ENCODE measurements around the gene CCDC6. TPM values are rescaled to one million over a fixed set of nuclear protein-coding genes. Genes with fewer than 3 reads are reported as not detected.

The CCDC6 gene
- total and polyA plus RNA-seq, 2 of the 4 experiments (the other 2 are of a cell fraction): 21.8 to 30.8 TPM

DNA sequence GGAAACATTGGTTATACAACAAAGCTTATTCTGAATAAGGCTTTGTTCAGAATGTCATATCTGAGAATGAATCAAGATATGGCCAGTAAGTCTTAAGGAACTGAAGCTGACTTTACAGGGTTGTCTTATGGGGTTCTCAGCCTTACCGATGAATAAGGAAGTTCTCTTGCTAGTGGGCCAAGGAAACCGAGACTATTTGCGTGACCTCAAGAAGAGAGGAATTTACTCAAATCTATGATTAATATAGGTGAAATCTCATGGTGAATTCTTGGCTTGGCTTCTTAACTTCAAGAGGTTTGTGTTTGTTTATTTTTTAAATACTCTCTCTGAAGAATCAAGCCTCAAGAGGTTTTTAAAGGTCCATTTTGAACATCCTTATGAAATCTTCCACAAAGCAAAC, 148.4 kb downstream of the CCDC6 start:
- no peak overlapping the region for H3K4me3 ChIP-seq (ENCODE audit: insufficient read depth, low read depth, low read length)
- no peak overlapping the region for H3K14ac ChIP-seq (replicated peaks; ENCODE audit: low read depth, low read length)
- intact Hi-C loops (cut with micrococcal nuclease): no loop called here
- BruUV-seq (replicated peaks): no TSS peak
- no peak overlapping the region for H3K23ac ChIP-seq (ENCODE audit: low read depth, low read length)
- WGBS, 2 experiments (ENCODE audit: extremely low coverage in 2 of 2, insufficient read length in 1 of 2): no CpG with 5 or more reads among the region's 3 CpGs
- DNase-seq (peak; percentile 77), ATAC-seq (ENCODE audit: low read depth) (peak; percentile 78)
- H4K91ac ChIP-seq (ENCODE audit: insufficient read depth, low read depth, low read length): no peak overlapping the region
- no peak overlapping the region for H3K56ac ChIP-seq (ENCODE audit: extremely low read depth, insufficient read depth, low read length)
- peak overlapping the region; percentile 26; the same call in 1 of the 2 replicates for H3K18ac ChIP-seq (ENCODE audit: low read depth, low read length)
- no peak overlapping the region for H2BK20ac ChIP-seq (ENCODE audit: low read depth, low read length)
- H3K4ac ChIP-seq (ENCODE audit: low read depth, low read length): no peak overlapping the region
- H3K9me3 ChIP-seq (ENCODE audit: control insufficient read depth, insufficient read depth, low read length): no peaks in the 10 kb centered on the region
- no peak overlapping the region for H2AK9ac ChIP-seq (replicated peaks; ENCODE audit: low read depth, low read length, poor library complexity)
- no peak overlapping the region for H4K8ac ChIP-seq (ENCODE audit: low read depth in 2 of 2, low read length in 2 of 2)
- H3K79me1 ChIP-seq (ENCODE audit: low read depth in 1 of 2, low read length in 2 of 2): no peaks in the 10 kb centered on the region
- in situ Hi-C loops (cut with MboI; ENCODE audit: low sequenced_read_pairs): no loop called here
- H3K9ac ChIP-seq (ENCODE audit: low read depth, low read length): no peak overlapping the region
- no peak overlapping the region for H2BK120ac ChIP-seq (ENCODE audit: low read depth, low read length)
- H3K4me1 ChIP-seq (ENCODE audit: control insufficient read depth, insufficient read depth, low read length): peaks cover 2% of the 10 kb centered on the region; the same call in 1 of the 2 replicates
- H3K27me3 ChIP-seq (ENCODE audit: control insufficient read depth, insufficient read depth, low read length): no peaks in the 10 kb centered on the region; the same call in 1 of the 2 replicates
- no peaks in the 10 kb centered on the region for H4K20me1 ChIP-seq (ENCODE audit: insufficient read depth, low read length)
- H2AFZ ChIP-seq (replicated peaks; ENCODE audit: low read length, poor library complexity): no peak overlapping the region
- TF ChIP-seq, protein P1, sequence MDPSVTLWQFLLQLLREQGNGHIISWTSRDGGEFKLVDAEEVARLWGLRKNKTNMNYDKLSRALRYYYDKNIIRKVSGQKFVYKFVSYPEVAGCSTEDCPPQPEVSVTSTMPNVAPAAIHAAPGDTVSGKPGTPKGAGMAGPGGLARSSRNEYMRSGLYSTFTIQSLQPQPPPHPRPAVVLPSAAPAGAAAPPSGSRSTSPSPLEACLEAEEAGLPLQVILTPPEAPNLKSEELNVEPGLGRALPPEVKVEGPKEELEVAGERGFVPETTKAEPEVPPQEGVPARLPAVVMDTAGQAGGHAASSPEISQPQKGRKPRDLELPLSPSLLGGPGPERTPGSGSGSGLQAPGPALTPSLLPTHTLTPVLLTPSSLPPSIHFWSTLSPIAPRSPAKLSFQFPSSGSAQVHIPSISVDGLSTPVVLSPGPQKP (IDR thresholded peaks at IDR 0.05; ENCODE audit: borderline replicate concordance, low read depth, low read length): no peak
- TF ChIP-seq RCOR1 (IDR thresholded peaks at IDR 0.05; ENCODE audit: insufficient replicate concordance, low read length): no peak
- no peak for TF ChIP-seq BHLHE40 (IDR thresholded peaks at IDR 0.05; ENCODE audit: low read depth, low read length)
- no peak for TF ChIP-seq MAFK (IDR thresholded peaks at IDR 0.05; ENCODE audit: low read depth, low read length)
- TF ChIP-seq MXI1 (IDR thresholded peaks at IDR 0.05; ENCODE audit: borderline replicate concordance, low read depth, low read length): no peak
- no peak for TF ChIP-seq FOS (IDR thresholded peaks at IDR 0.05; ENCODE audit: low read depth, low read length)
- no peak for TF ChIP-seq RAD21 (IDR thresholded peaks at IDR 0.05; ENCODE audit: low read length)
- TF ChIP-seq NFE2L2 (IDR thresholded peaks at IDR 0.05; ENCODE audit: low read depth, low read length): no peak
- TF ChIP-seq CHD1 (IDR thresholded peaks at IDR 0.05; ENCODE audit: low read depth, low read length): no peak
- TF ChIP-seq SMC3 (IDR thresholded peaks at IDR 0.05; ENCODE audit: low read depth, low read length): no peak
- H4K5ac ChIP-seq (ENCODE audit: low read depth, low read length): no peak overlapping the region; the same call in 1 of the 2 replicates
- dilution Hi-C loops (cut with HindIII; ENCODE audit: low sequenced_read_pairs, unreplicated experiment): no loop called here
- ChIA-PET CTCF (interaction anchor here (1.5 kb wide), 1 partner anchor 12 kb away, joined by 5 read pairs; no protein-coding TSS in a partner anchor), POLR2A (ENCODE audit: unreplicated experiment) (no interaction called here)
- H2BK15ac ChIP-seq (ENCODE audit: low read depth, low read length): no peak overlapping the region
- no peak overlapping the region for H2AK5ac ChIP-seq (ENCODE audit: low read depth, low read length)
- peak overlapping the region; percentile 34; the same call in 1 of the 2 replicates for H3K4me2 ChIP-seq (ENCODE audit: low read depth, low read length)
- no peak overlapping the region for H2BK5ac ChIP-seq (ENCODE audit: low read depth, low read length, poor library complexity, severe bottlenecking)
- no peak overlapping the region for H3K27ac ChIP-seq (ENCODE audit: insufficient read depth, low read length)
- no peaks in the 10 kb centered on the region for H3K9me1 ChIP-seq (ENCODE audit: insufficient read depth, low read length)
- no peaks in the 10 kb centered on the region for H3K36me3 ChIP-seq (ENCODE audit: control insufficient read depth, insufficient read depth, low read length)

Data from IMR-90 (cell line).